Testis (tissue), 5 donors: ENCODE measurements around the gene TMEM19. TPM values are rescaled to one million over a fixed set of nuclear protein-coding genes. Genes with fewer than 3 reads are reported as not detected.
A peak's percentile ranks its signal among the peaks of the same experiment; 100 is the strongest.

ENCODE experiments used
- DNase-seq: peaks from one replicate; pipeline ENCODE4 v3.0.0-alpha.2; 2019
- H3K27ac ChIP-seq, 2 donors: fragments of 200-600 bp; sonication (generic); one replicate each; pipeline ENCODE4 v1.5.1; 2019
- H3K27me3 ChIP-seq: fragments of 200-600 bp; sonication (generic); one replicate; pipeline ENCODE4 v1.5.1; 2019
- H3K36me3 ChIP-seq: fragments of 200-600 bp; sonication (generic); one replicate; pipeline ENCODE4 v1.5.1; 2017; ENCODE audit warnings: low read depth; ENCODE audit errors: missing control alignments
- H3K4me1 ChIP-seq: fragments of 200-600 bp; sonication (generic); one replicate; pipeline ENCODE4 v1.5.1; 2019
- H3K4me3 ChIP-seq, 2 donors: fragments of 200-600 bp; sonication (generic); one replicate each; pipeline ENCODE4 v1.5.1; 2017 to 2019
- H3K9me3 ChIP-seq: fragments of 200-600 bp; sonication (generic); one replicate; pipeline ENCODE4 v1.5.1; 2017
- CTCF ChIP-seq, 3 experiments: fragments of 450-650 bp in 2 of 3; fragments of 200-600 bp in 1 of 3; sonication (generic) in 1 of 3; IDR thresholded peaks; one replicate each; pipeline ENCODE4 v1.5.1; 2016 to 2019; ENCODE audit warnings: antibody characterized with exemption in 3 of 3, mild to moderate bottlenecking in 2 of 3, moderate library complexity in 1 of 3
- POLR2A ChIP-seq: fragments of 450-650 bp; IDR thresholded peaks from one replicate; pipeline ENCODE4 v1.6.1; 2017; ENCODE audit warnings: antibody characterized with exemption, mild to moderate bottlenecking, moderate library complexity
- WGBS, 2 donors: methylation state at CpG; one replicate each; pipeline ENCODE4 v1.1.5; 2018; 5-methylcytosine and 5-hydroxymethylcytosine counted together
- intact Hi-C: fragments of 100-400 bp; cut with DNase I; formaldehyde crosslinking; loops from one replicate; pipeline ENCODE4 v1.15.1; 2023; ENCODE audit warnings: low total_unique reads
- long read RNA-seq, 2 donors: transcript quantifications; one replicate each; lab custom pipeline, GENCODE V29; 2026
- polyA plus RNA-seq: library from polyadenylated mRNA; stranded (reverse); fragments of 350-450 nt; fragmentation: Illumina TruSeq; extraction: RNeasy Lipid Tissue Mini Kit (QIAGEN cat#74804); gene quantifications from one replicate; pipeline ENCODE4 v1.2.3, GENCODE V29; 2014; ENCODE audit warnings: low read depth, low replicate concordance; ENCODE audit not compliant: insufficient read depth
- total RNA-seq, 2 donors: library from RNA; depleted of rRNA; stranded (reverse); fragments of >200 nt; gene quantifications; one replicate each; pipeline ENCODE4 v1.2.3, GENCODE V29; 2016

Gene TMEM19
- 10 to 100 TPM; 11.5 to 14.9 TPM for total RNA-seq
- 16.0 TPM for polyA plus RNA-seq
- long read RNA-seq, donor 1, full-length matches to known transcripts = 9 of 9 reads
- long read RNA-seq, donor 1, partial matches to known transcripts = 0 of 9 reads
- long read RNA-seq, donor 1, other reads (novel, unspliced or antisense) = 0 of 9 reads
- long read RNA-seq, donor 2, full-length matches to known transcripts = 5 of 5 reads
- long read RNA-seq, donor 2, partial matches to known transcripts = 0 of 5 reads
- long read RNA-seq, donor 2, other reads (novel, unspliced or antisense) = 0 of 5 reads

- 1% methylated on average over 20 to 63 of the region's 63 CpGs for WGBS, 2 donors
- Histone ChIP-seq H3K27me3 (no peaks in the 10 kb centered on the region), H3K27ac (peak within 1 kb of the TSS; percentile 82 to 88), H3K9me3 (no peaks in the 10 kb centered on the region), H3K4me1 (no peaks in the 10 kb centered on the region), H3K36me3 (no peaks in the 10 kb centered on the region), H3K4me3 (peak within 1 kb of the TSS; percentile 81)
- TF ChIP-seq POLR2A (no peak), CTCF (IDR thresholded peaks at IDR 0.05) (no peak)
- peak; percentile 93 for DNase-seq
- intact Hi-C loops = no loop called here
Measured at GRCh38 chr12:71685914-71686657, at the start of gene TMEM19. Gene TMEM19 (plus strand): TSS chr12:71686082. CDS start chr12:71686681, 599 bp downstream.

GRCh38 chr12:71636704-71637115 lies 49.2 kb upstream of the TMEM19 start:
- intact Hi-C loops = no loop called here
- H3K36me3 ChIP-seq = no peaks in the 10 kb centered on the region
- WGBS, 2 donors = 46 to 50% methylated on average over 3 of the region's 3 CpGs
- TF ChIP-seq POLR2A (no peak), CTCF (IDR thresholded peaks at IDR 0.05) (peak in 2 of 3 experiments; percentile 45 to 56)
- no peaks in the 10 kb centered on the region for H3K9me3 ChIP-seq
- H3K4me1 ChIP-seq = no peaks in the 10 kb centered on the region
- H3K27ac ChIP-seq = no peak overlapping the region
- no peaks in the 10 kb centered on the region for H3K27me3 ChIP-seq
- no peak for DNase-seq
- H3K4me3 ChIP-seq = no peak overlapping the region

GRCh38 chr12:71638499-71638898 lies 47.4 kb upstream of the TMEM19 start:
- Histone ChIP-seq H3K4me3 (no peak overlapping the region), H3K27me3 (no peaks in the 10 kb centered on the region), H3K4me1 (no peaks in the 10 kb centered on the region), H3K9me3 (no peaks in the 10 kb centered on the region), H3K27ac (no peak overlapping the region), H3K36me3 (no peaks in the 10 kb centered on the region)
- intact Hi-C loops = no loop called here
- DNase-seq = no peak
- no peak for TF ChIP-seq CTCF (IDR thresholded peaks at IDR 0.05)
- no peak for TF ChIP-seq POLR2A

GRCh38 chr12:71639341-71639760 lies 46.5 kb upstream of the TMEM19 start:
- intact Hi-C loops = no loop called here
- no peaks in the 10 kb centered on the region for H3K36me3 ChIP-seq
- 88 to 97% methylated on average over 2 of the region's 2 CpGs for WGBS, 2 donors

More at GRCh38 chr12:71639341-71639760, 46.5 kb upstream of the TMEM19 start:
- no peaks in the 10 kb centered on the region for H3K9me3 ChIP-seq
- DNase-seq = no peak
- no peak overlapping the region for H3K4me3 ChIP-seq
- H3K27me3 ChIP-seq = no peaks in the 10 kb centered on the region
- no peaks in the 10 kb centered on the region for H3K4me1 ChIP-seq
- TF ChIP-seq CTCF (IDR thresholded peaks at IDR 0.05) = no peak
- no peak overlapping the region for H3K27ac ChIP-seq
